T-cell (primary cell): Measurements from ENCODE around the gene NUCB2. TPM values are rescaled to one million over a fixed set of nuclear protein-coding genes. Genes with fewer than 3 reads are reported as not detected.

ENCODE experiments used
- ATAC-seq, 4 experiments: fragments of 200-7000 bp in 3 of 4; fragments of 150-1000 bp in 1 of 4; cut with Tn5 transposase; replicated peaks in 1 of 4; 1 replicate in 3 of 4; 2 replicates in 1 of 4; pipeline ENCODE4 v1.10.0; 2021; ENCODE audit warnings: moderate library complexity in 3 of 4, mild to moderate bottlenecking in 2 of 4, moderate number of reproducible peaks in 1 of 4
- CTCF ChIA-PET, 2 donors: fragments of 300-600 bp; sonication (Branson Sonifier 250); formaldehyde crosslinking; loops; one replicate each; lab custom pipeline; 2022; ENCODE audit warnings: antibody characterized with exemption in 2 of 2; lab: Charles Lee
- POLR2A ChIA-PET, 2 donors: fragments of 300-600 bp; sonication (Branson Sonifier 250); formaldehyde crosslinking; loops; one replicate each; lab custom pipeline; 2022; ENCODE audit warnings: antibody characterized with exemption in 2 of 2; lab: Charles Lee
- DNase-seq, 35 experiments: peaks; one replicate each; pipeline versions ENCODE4 v3.0.0 to v3.0.0-alpha.2; 2013 to 2023
- H3K27ac ChIP-seq: one replicate; pipeline ENCODE4 v1.5.1; 2013; ENCODE audit warnings: low read length
- H3K27me3 ChIP-seq, 2 experiments: replicated peaks in 1 of 2; 1 replicate in 1 of 2; 2 replicates in 1 of 2; pipeline versions ENCODE4 v1.6.1 to v1.7.0; 2013; ENCODE audit warnings: low read length in 1 of 2, mixed read lengths in 1 of 2; ENCODE audit not compliant: control insufficient read depth in 2 of 2, insufficient read depth in 2 of 2; ENCODE audit errors: extremely low read depth in 1 of 2
- H3K36me3 ChIP-seq, 2 donors: 1 replicate in 1 of 2; 2 replicates in 1 of 2; pipeline versions ENCODE4 v1.6.1 to v1.7.0; 2013; ENCODE audit warnings: low read length in 1 of 2; ENCODE audit not compliant: control insufficient read depth in 2 of 2, insufficient read depth in 1 of 2; ENCODE audit errors: extremely low read depth in 1 of 2
- H3K4me1 ChIP-seq, 2 experiments: 1 replicate in 1 of 2; 2 replicates in 1 of 2; pipeline versions ENCODE4 v1.6.1 to v1.7.0; 2013; ENCODE audit warnings: low read length in 2 of 2, mixed read lengths in 1 of 2; ENCODE audit not compliant: insufficient read depth in 2 of 2, control insufficient read depth in 1 of 2; ENCODE audit errors: extremely low read depth in 1 of 2
- H3K4me3 ChIP-seq, 2 donors: 1 replicate in 1 of 2; 2 replicates in 1 of 2; pipeline versions ENCODE4 v1.5.1 to v1.7.0; 2013; ENCODE audit warnings: mild to moderate bottlenecking in 2 of 2, low read length in 1 of 2, moderate library complexity in 1 of 2; ENCODE audit not compliant: control insufficient read depth in 1 of 2; ENCODE audit errors: extremely low read depth in 1 of 2
- H3K9me3 ChIP-seq: 2 replicates; pipeline ENCODE4 v1.7.0; 2013
- H3K27ac Mint-ChIP-seq, 2 donors: one replicate each; pipeline ENCODE4 v1.8.0; 2020 to 2021; ENCODE audit warnings: mild to moderate bottlenecking in 2 of 2, mixed read lengths in 2 of 2
- H3K27me3 Mint-ChIP-seq, 2 donors: one replicate each; pipeline ENCODE4 v1.8.0; 2021 to 2022; ENCODE audit warnings: mixed read lengths in 2 of 2
- H3K36me3 Mint-ChIP-seq: one replicate; pipeline ENCODE4 v1.8.0; 2021; ENCODE audit warnings: mixed read lengths
- H3K4me1 Mint-ChIP-seq, 3 donors: one replicate each; pipeline ENCODE4 v1.8.0; 2020 to 2022; ENCODE audit warnings: mixed read lengths in 3 of 3, mild to moderate bottlenecking in 1 of 3
- H3K4me3 Mint-ChIP-seq, 3 donors: one replicate each; pipeline ENCODE4 v1.8.0; 2020 to 2022; ENCODE audit warnings: mild to moderate bottlenecking in 3 of 3, mixed read lengths in 3 of 3, moderate library complexity in 3 of 3
- H3K9me3 Mint-ChIP-seq, 3 donors: one replicate each; pipeline ENCODE4 v1.8.0; 2020 to 2022; ENCODE audit warnings: mixed read lengths in 3 of 3
- WGBS: methylation state at CpG from one replicate; pipeline ENCODE4 v1.1.5; 2013; ENCODE audit warnings: missing lambda C conversion rate; ENCODE audit not compliant: insufficient coverage; 5-methylcytosine and 5-hydroxymethylcytosine counted together
- total RNA-seq, 35 experiments: library from RNA in 6 of 35; stranded (reverse) in 6 of 35; fragments of 120-200 nt in 1 of 35; gene quantifications; one replicate each; pipeline versions ENCODE4 v1.2.1 to v1.2.4 and lab custom pipeline; 2013 to 2026

NUCB2 gene
- total RNA-seq, 5 donors from 2014 or later (not counting 1 experiment from before 2014, with no cell fraction given), result 43.6 to 119 (median 67.0) TPM

GRCh38 chr11:17378655-17379054, 102.1 kb downstream of the NUCB2 start:
- Mint-ChIP-seq H3K27me3 (no peaks in the 10 kb centered on the region), H3K4me1 (peaks cover 0 to 2% (median 0%) of the 10 kb centered on the region in 3 donors), H3K4me3 (no peak overlapping the region), H3K27ac (no peak overlapping the region), H3K9me3 (peaks cover 0 to 3% (median 0%) of the 10 kb centered on the region in 3 donors), H3K36me3 (peaks cover 13% of the 10 kb centered on the region)
- POLR2A ChIA-PET, result no interaction called here
- Histone ChIP-seq H3K4me1 (no peaks in the 10 kb centered on the region), H3K27ac (no peak overlapping the region), H3K36me3 (no peaks in the 10 kb centered on the region), H3K4me3 (no peak overlapping the region), H3K9me3 (no peaks in the 10 kb centered on the region), H3K27me3 (no peaks in the 10 kb centered on the region)
- CTCF ChIA-PET, result interaction anchor here in 1 of 2 donors (0.8 to 1.9 kb wide), 2 partner anchors 149 kb away, joined by 3 to 5 read pairs; no protein-coding TSS in a partner anchor
- WGBS, result 100% methylated on average over 1 of the region's 2 CpGs
- ATAC-seq (no peak), DNase-seq (no peak)

- Histone ChIP-seq H3K27me3 (peaks cover 0 to 3% of the 10 kb centered on the region in 2 experiments), H3K4me3 (no peak overlapping the region), H3K4me1 (peaks cover 0 to 2% of the 10 kb centered on the region in 2 experiments), H3K9me3 (no peaks in the 10 kb centered on the region), H3K27ac (no peak overlapping the region), H3K36me3 (no peaks in the 10 kb centered on the region)
- peaks cover 0 to 4% (median 0%) of the 10 kb centered on the region in 3 donors for H3K4me1 Mint-ChIP-seq
- no peak overlapping the region for H3K4me3 Mint-ChIP-seq
- peaks cover 7% of the 10 kb centered on the region for H3K36me3 Mint-ChIP-seq
- DNase-seq (no peak), ATAC-seq (no peak)
- ChIA-PET POLR2A (no interaction called here), CTCF (interaction anchor here in 1 of 2 donors (0.8 to 1.9 kb wide), 3 partner anchors 127 to 150 kb away, joined by 3 to 5 read pairs (median 3); no protein-coding TSS in a partner anchor)
- 75% methylated on average over 6 of the region's 7 CpGs for WGBS
- H3K27me3 Mint-ChIP-seq, result no peaks in the 10 kb centered on the region
- peaks cover 0 to 3% (median 0%) of the 10 kb centered on the region in 3 donors for H3K9me3 Mint-ChIP-seq
- H3K27ac Mint-ChIP-seq, result no peak overlapping the region
These were observed 103.0 kb downstream of the NUCB2 start for GRCh38 chr11:17379383-17380180.

GRCh38 chr11:17381156-17381555, 104.6 kb downstream of the NUCB2 start:
- Histone ChIP-seq H3K27me3 (peaks cover 0 to 6% of the 10 kb centered on the region in 2 experiments), H3K4me1 (peaks cover 0 to 2% of the 10 kb centered on the region in 2 experiments), H3K9me3 (no peaks in the 10 kb centered on the region), H3K27ac (no peak overlapping the region), H3K4me3 (no peak overlapping the region), H3K36me3 (no peaks in the 10 kb centered on the region)
- ATAC-seq, result no peak
- Mint-ChIP-seq H3K27ac (no peak overlapping the region), H3K9me3 (peaks cover 0 to 3% (median 0%) of the 10 kb centered on the region in 3 donors), H3K36me3 (peaks cover 3% of the 10 kb centered on the region), H3K4me3 (no peak overlapping the region), H3K4me1 (peaks cover 0 to 4% (median 0%) of the 10 kb centered on the region in 3 donors), H3K27me3 (no peaks in the 10 kb centered on the region)
- ChIA-PET POLR2A (no interaction called here), CTCF (no interaction called here)
- no peak for DNase-seq
- WGBS, result no CpG with 5 or more reads among the region's 4 CpGs

Other genes starting within 250 kb of the NUCB2 start
- 1,000 to 10,000 TPM; 1,534 to 1,829 (median 1,711) TPM for gene RPS13, start 199.1 kb upstream of the NUCB2 start, total RNA-seq
- gene PIK3C2A, start 68.8 kb upstream of the NUCB2 start, total RNA-seq, result 10 to 100 TPM; 26.3 to 40.6 (median 30.0) TPM
- 1 to 10 TPM; 1.8 to 3.6 (median 2.6) TPM for gene NCR3LG1, start 75.1 kb downstream of the NUCB2 start, total RNA-seq
- gene KCNJ11, start 111.9 kb downstream of the NUCB2 start, total RNA-seq, result under 1 TPM in 4 of 5 donors, not detected in 1; 0.33 to 0.63 (median 0.50) TPM
- not detected for gene ABCC8, start 200.1 kb downstream of the NUCB2 start, total RNA-seq